Stimulated activated CD8-positive, alpha-beta memory T cell treated with anti-CD3 and anti-CD28 coated beads, Interleukin-4, amount 100 ng/mL, for 1 hour (primary cell): ENCODE data around the gene BPIFB3.

Source experiments
- DNase-seq, 2 donors: peaks; one replicate each; pipeline ENCODE4 v3.0.0-alpha.2; 2020; ENCODE audit warnings: low read depth in 2 of 2, low spot score in 1 of 2

The BPIFB3 gene

GRCh38 chr20:33061658-33062028 is 7.9 kb downstream of the BPIFB3 start:
- DNase-seq = no peak

GRCh38 chr20:33062105-33062824 is 8.6 kb downstream of the BPIFB3 start:
- DNase-seq = no peak

- DNase-seq = no peak
These were observed 9.1 kb downstream of the BPIFB3 start for GRCh38 chr20:33062825-33063149.

- no peak for DNase-seq
These were observed 9.6 kb downstream of the BPIFB3 start for GRCh38 chr20:33063271-33063670.

GRCh38 chr20:33064572-33065287 is 11.0 kb downstream of the BPIFB3 start:
- no peak for DNase-seq

GRCh38 chr20:33065785-33066184 is 12.1 kb downstream of the BPIFB3 start:
- DNase-seq = no peak

- DNase-seq = no peak
These were observed 14.1 kb downstream of the BPIFB3 start for GRCh38 chr20:33067806-33068205.

GRCh38 chr20:33068251-33068939 is 14.7 kb downstream of the BPIFB3 start:
- no peak for DNase-seq

- no peak for DNase-seq
These were observed 16.0 kb downstream of the BPIFB3 start for GRCh38 chr20:33069673-33070072.

- DNase-seq = no peak
These were observed 16.7 kb downstream of the BPIFB3 start for GRCh38 chr20:33070111-33071053.

GRCh38 chr20:33071198-33071597 is 17.5 kb downstream of the BPIFB3 start:
- DNase-seq = no peak

- no peak for DNase-seq
These were observed 18.7 kb downstream of the BPIFB3 start for GRCh38 chr20:33072362-33072761.

GRCh38 chr20:33072813-33073212 is 19.1 kb downstream of the BPIFB3 start:
- no peak for DNase-seq

- DNase-seq = no peak
These were observed 21.0 kb downstream of the BPIFB3 start for GRCh38 chr20:33074675-33075074.

- DNase-seq = no peak
These were observed 21.6 kb downstream of the BPIFB3 start for GRCh38 chr20:33075281-33075680.

- no peak for DNase-seq
These were observed 23.1 kb downstream of the BPIFB3 start for GRCh38 chr20:33076662-33077372.

- DNase-seq = no peak
These were observed 25.6 kb downstream of the BPIFB3 start, which contains the start of gene BPIFB4 for GRCh38 chr20:33079259-33079658. TSS of gene BPIFB4 (plus strand) at chr20:33079643. CDS start at chr20:33081527, 1,884 bp downstream.

- no peak for DNase-seq
These were observed 27.9 kb downstream of the BPIFB3 start for GRCh38 chr20:33081411-33082154.

GRCh38 chr20:33082546-33082945 is 28.8 kb downstream of the BPIFB3 start:
- no peak for DNase-seq
